K562 (cell line): Measurements from ENCODE around the gene CABYR. TPM values are rescaled to one million over a fixed set of nuclear protein-coding genes. Genes with fewer than 3 reads are reported as not detected.

Experiments used
- ATAC-seq: fragments of 200-7000 bp; cut with Tn5 transposase; 3 replicates; pipeline ENCODE4 v1.9.1; 2020; ENCODE audit warnings: moderate library complexity
- BruUV-seq: library from RNA; stranded (reverse); fragments of 400-500 nt; replicated peaks from 2 replicates; lab custom pipeline; 2021; lab: Mats Ljungman, UMichigan
- CTCF ChIA-PET: fragments of 300-600 bp; formaldehyde crosslinking; extraction: SDS; loops from one replicate; lab custom pipeline; 2021; ENCODE audit warnings: low intra/inter-chr PET ratio; lab: Yijun Ruan, JAX
- POLR2A ChIA-PET: fragments of 300-600, 350-650 bp; sonication (Branson Sonifier 250); formaldehyde crosslinking; extraction: SDS; loops from one replicate; lab custom pipeline; 2021; ENCODE audit warnings: antibody characterized with exemption, inconsistent platforms; lab: Yijun Ruan, JAX
- DNase-seq, 4 experiments: peaks; one replicate each; pipeline versions ENCODE4 v3.0.0 to v3.0.0-alpha.2; 2011 to 2018; ENCODE audit warnings: low spot score in 3 of 4, mixed read lengths in 3 of 4; ENCODE audit errors: extremely low read depth in 1 of 4
- FAIRE-seq: peaks from 2 replicates; lab custom pipeline; 2011; peaks lifted over from hg19 to GRCh38; lab: Jason Lieb, UNC
- H2AFZ ChIP-seq: 2 replicates; pipeline ENCODE4 v1.6.0; 2011; ENCODE audit warnings: low read depth, low read length, control low read depth, inconsistent platforms
- H3K27ac ChIP-seq: fragments of 200-600 bp; 3 replicates; pipeline ENCODE4 v1.8.0; 2011; ENCODE audit warnings: low read depth, mild to moderate bottlenecking, control low read depth, inconsistent platforms, low read length, moderate library complexity, mixed read lengths; ENCODE audit errors: extremely low read depth
- H3K27me3 ChIP-seq, 2 experiments: fragments of 300-600 bp in 1 of 2; 2 replicates in 1 of 2; 3 replicates in 1 of 2; pipeline versions ENCODE4 v1.6.0 to v1.8.0; 2011; ENCODE audit warnings: inconsistent platforms in 2 of 2, low read length in 2 of 2, mild to moderate bottlenecking in 1 of 2, mixed read lengths in 1 of 2, moderate library complexity in 1 of 2; ENCODE audit not compliant: control insufficient read depth in 2 of 2, insufficient read depth in 2 of 2
- H3K36me3 ChIP-seq: fragments of 300-600 bp; 3 replicates; pipeline ENCODE4 v1.8.0; 2011; ENCODE audit warnings: mild to moderate bottlenecking, low read length, inconsistent platforms; ENCODE audit not compliant: control insufficient read depth, insufficient read depth
- H3K4me1 ChIP-seq, 2 experiments: fragments of 200-600 bp in 1 of 2; replicated peaks in 1 of 2; 2 replicates in 1 of 2; 3 replicates in 1 of 2; pipeline versions ENCODE4 v1.5.1 to v1.8.0; 2011; ENCODE audit warnings: inconsistent platforms in 2 of 2, low read length in 2 of 2, mild to moderate bottlenecking in 1 of 2, mixed read lengths in 1 of 2, moderate library complexity in 1 of 2; ENCODE audit not compliant: control insufficient read depth in 2 of 2, insufficient read depth in 2 of 2
- H3K4me2 ChIP-seq: 2 replicates; pipeline ENCODE4 v1.6.1; 2011; ENCODE audit warnings: low read length, control low read depth, inconsistent platforms, mixed read lengths; ENCODE audit not compliant: insufficient read depth
- H3K4me3 ChIP-seq: fragments of 200-600 bp; sonication (generic), shearing (Covaris generic); 2 replicates; pipeline ENCODE4 v1.5.1; 2016; ENCODE audit warnings: control low read depth, inconsistent platforms
- H3K79me2 ChIP-seq: fragments of 200-600 bp; 3 replicates; pipeline ENCODE4 v1.8.0; 2011; ENCODE audit warnings: low read length, inconsistent platforms; ENCODE audit not compliant: control insufficient read depth, insufficient read depth
- H3K9ac ChIP-seq, 2 experiments: 2 replicates each; pipeline versions ENCODE4 v1.6.0 to v1.6.1; 2011; ENCODE audit warnings: low read depth in 2 of 2, low read length in 2 of 2, control low read depth in 1 of 2, inconsistent platforms in 1 of 2, mild to moderate bottlenecking in 1 of 2, mixed read lengths in 1 of 2; ENCODE audit not compliant: insufficient read depth in 1 of 2
- H3K9me1 ChIP-seq: one replicate; pipeline ENCODE4 v1.6.0; 2011; ENCODE audit warnings: inconsistent platforms, mild to moderate bottlenecking, low read length, moderate library complexity; ENCODE audit not compliant: control insufficient read depth, insufficient read depth
- H3K9me3 ChIP-seq: replicated peaks from 2 replicates; pipeline ENCODE4 v1.5.1; 2011; ENCODE audit warnings: low read depth, low read length, inconsistent platforms; ENCODE audit not compliant: control insufficient read depth, insufficient read depth
- H4K20me1 ChIP-seq: replicated peaks from 2 replicates; pipeline ENCODE4 v1.6.1; 2011; ENCODE audit warnings: low read length, inconsistent platforms, mixed read lengths; ENCODE audit not compliant: control insufficient read depth, insufficient read depth
- ATF1 ChIP-seq, 2 experiments: fragments of 450-650 bp in 1 of 2; IDR thresholded peaks; 2 replicates each; pipeline ENCODE4 v1.6.1; 2016; ENCODE audit warnings: missing compliant biosample characterization in 1 of 2, missing genetic modification characterization in 1 of 2
- ELK1 ChIP-seq: sonication (generic); formaldehyde crosslinking; IDR thresholded peaks from 2 replicates; pipeline ENCODE4 v1.8.1; 2022; ENCODE audit warnings: missing genetic modification reagents
- FOXK1 ChIP-seq: sonication (generic); formaldehyde crosslinking; IDR thresholded peaks from 2 replicates; pipeline ENCODE4 v1.8.0; 2022; ENCODE audit warnings: missing genetic modification reagents, mild to moderate bottlenecking, borderline replicate concordance
- MCM2 ChIP-seq: fragments of 450-650 bp; IDR thresholded peaks from 2 replicates; pipeline ENCODE4 v1.6.1; 2017; ENCODE audit warnings: low read depth, mild to moderate bottlenecking
- NFXL1 ChIP-seq: fragments of 450-650 bp; formaldehyde crosslinking; IDR thresholded peaks from 2 replicates; pipeline ENCODE4 v1.4.0; 2021; ENCODE audit warnings: mild to moderate bottlenecking
- NR1H2 ChIP-seq: sonication (generic); formaldehyde crosslinking; IDR thresholded peaks from 2 replicates; pipeline ENCODE4 v1.4.0; 2020; ENCODE audit warnings: mild to moderate bottlenecking, missing genetic modification reagents
- RBM15 ChIP-seq: fragments of 200-400 bp; formaldehyde crosslinking; IDR thresholded peaks from 2 replicates; pipeline ENCODE4 v1.6.1; 2018; ENCODE audit warnings: mild to moderate bottlenecking, low read length, moderate library complexity; ENCODE audit not compliant: insufficient read depth
- SP2 ChIP-seq: IDR thresholded peaks from 2 replicates; pipeline ENCODE4 v1.6.1; 2011; ENCODE audit warnings: mild to moderate bottlenecking, low read depth, low read length, moderate library complexity; ENCODE audit not compliant: poor library complexity, severe bottlenecking; ENCODE audit errors: extremely low read depth
- VEZF1 ChIP-seq: fragments of 200-800 bp; sonication (Bioruptor generic); IDR thresholded peaks from 2 replicates; pipeline ENCODE4 v1.6.1; 2017; ENCODE audit warnings: missing genetic modification characterization, missing compliant biosample characterization
- ZNF699 ChIP-seq: fragments of 250-450 bp; sonication (Bioruptor Pico); IDR thresholded peaks from 2 replicates; pipeline ENCODE4 v1.8.0; 2021; ENCODE audit warnings: mild to moderate bottlenecking, moderate library complexity; ENCODE audit not compliant: insufficient replicate concordance
- WGBS: fragments of 100-300 bp; shearing (Covaris generic); methylation state at CpG from one replicate; pipeline ENCODE4 v1.1.6; 2016; ENCODE audit warnings: low coverage, mixed read lengths; ENCODE audit not compliant: insufficient coverage; ENCODE audit errors: missing lambda C conversion rate; 5-methylcytosine and 5-hydroxymethylcytosine counted together
- in situ Hi-C: fragments of 300-500 bp; cut with MboI; formaldehyde crosslinking; loops from 4 replicates; pipeline ENCODE4 v1.15.0; 2018; ENCODE audit warnings: inconsistent platforms, mixed read lengths
- intact Hi-C: fragments of 100-400 bp; cut with micrococcal nuclease; formaldehyde crosslinking; loops from 2 replicates; pipeline ENCODE4 v1.14.2; 2022
- polyA plus RNA-seq, 8 experiments: library from polyadenylated mRNA; depleted of rRNA in 4 of 8; stranded (reverse) in 5 of 8; unstranded in 3 of 8; fragments of >200 nt; fragmentation: Nextera tagmentation in 2 of 8; fragmentation: Illumina TruSeq in 1 of 8; extraction: Ambion mirVana in 2 of 8; extraction: Trizol in 1 of 8; gene quantifications; 2 replicates each; pipeline versions ENCODE4 v1.2.1 to v1.2.3, GENCODE V29; 2011 to 2014; ENCODE audit warnings: inconsistent platforms in 1 of 8, missing spikeins in 1 of 8
- total RNA-seq, 7 experiments: library from RNA; depleted of rRNA in 6 of 7; stranded (reverse); fragments of >200 nt in 6 of 7; fragmentation: Illumina TruSeq in 2 of 7; extraction: Trizol in 2 of 7; gene quantifications; 2 replicates each; pipeline versions ENCODE4 v1.2.1 to v1.2.3, GENCODE V29; 2011 to 2021; ENCODE audit warnings: low replicate concordance in 1 of 7

Gene CABYR
- total and polyA plus RNA-seq, 9 of the 15 experiments (the other 6 are each of a cell fraction or from before 2014, with no cell fraction given), result not detected

GRCh38 chr18:24115628-24116027 is 23.2 kb upstream of the CABYR start:
- Histone ChIP-seq H3K36me3 (no peaks in the 10 kb centered on the region), H3K4me1 (no peaks in the 10 kb centered on the region), H3K27ac (no peak overlapping the region), H3K9ac (no peak overlapping the region), H3K27me3 (peaks cover 4 to 13% of the 10 kb centered on the region in 2 experiments; a peak in 4 of 5 replicates), H3K4me2 (no peak overlapping the region), H2AFZ (no peak overlapping the region), H3K4me3 (no peak overlapping the region), H3K79me2 (no peaks in the 10 kb centered on the region), H3K9me1 (no peaks in the 10 kb centered on the region), H4K20me1 (no peaks in the 10 kb centered on the region; the same call in 1 of the 2 replicates), H3K9me3 (no peaks in the 10 kb centered on the region)
- POLR2A ChIA-PET, result interaction anchor here (0.6 kb wide), 1 partner anchor 42 kb away, joined by 3 read pairs; no protein-coding TSS in a partner anchor
- no TSS peak for BruUV-seq
- 0% methylated on average over 2 of the region's 2 CpGs for WGBS
- TF ChIP-seq NFXL1 (CRISPR knock-in tag), result no peak
- TF ChIP-seq SP2, result no peak
- TF ChIP-seq MCM2, result no peak
- TF ChIP-seq RBM15, result no peak
- no peak for TF ChIP-seq FOXK1
- no peak for TF ChIP-seq NR1H2
- no peak for TF ChIP-seq VEZF1 (CRISPR knock-in tag)
- no peak for TF ChIP-seq ELK1 (CRISPR knock-in tag)
- TF ChIP-seq ATF1 (CRISPR knock-in tag; IDR thresholded peaks at IDR 0.05), result no peak
- TF ChIP-seq ATF1 (tag; IDR thresholded peaks at IDR 0.05), result no peak
- no peak for TF ChIP-seq ZNF699 (CRISPR knock-in tag)
- no peak for DNase-seq
- FAIRE-seq, result no peak
- CTCF ChIA-PET, result no interaction called here
- in situ Hi-C loops, result no loop called here
- intact Hi-C loops, result loop anchor here (5.0 to 10.0 kb wide), 3 partner anchors 101 to 493 kb away; partner anchors contain the start of gene TTC39C
- no peak for ATAC-seq
